NOMO-1 treated with DMSO at 0.1 percent for 48 hours (cell line): ENCODE results near the gene PTPN22.
"Not testable (repeated sequence)": the region's sequence is repeated elsewhere in the genome, so short reads cannot be mapped to it uniquely, and the experiment has no call there.

Experiments used
- DNase-seq: peaks from one replicate; lab custom pipeline; 2025; ENCODE audit not compliant: unreplicated experiment; lab: John Stamatoyannopoulos, UW

The PTPN22 gene

GRCh38 chr1:113854234-113854633 lies 17.3 kb downstream of the PTPN22 start:
- DNase-seq = no peak

- DNase-seq = not testable (repeated sequence)
Observed at GRCh38 chr1:113852694-113853093, 18.8 kb downstream of the PTPN22 start.

- no peak for DNase-seq
Observed at GRCh38 chr1:113850127-113850796, 21.2 kb downstream of the PTPN22 start.

GRCh38 chr1:113849072-113849471 lies 22.4 kb downstream of the PTPN22 start:
- DNase-seq = peak; percentile 77

GRCh38 chr1:113846391-113847035 lies 25.0 kb downstream of the PTPN22 start:
- DNase-seq = no peak

GRCh38 chr1:113836534-113836933 lies 35.0 kb downstream of the PTPN22 start:
- DNase-seq = no peak

GRCh38 chr1:113835686-113836290 lies 35.7 kb downstream of the PTPN22 start:
- peak; percentile 41 for DNase-seq

GRCh38 chr1:113834716-113835115 lies 36.8 kb downstream of the PTPN22 start:
- no peak for DNase-seq

GRCh38 chr1:113830039-113830438 lies 41.5 kb downstream of the PTPN22 start:
- DNase-seq = no peak

GRCh38 chr1:113821916-113822315 lies 49.6 kb downstream of the PTPN22 start:
- no peak for DNase-seq

- no peak for DNase-seq
Observed at GRCh38 chr1:113818578-113818977, 52.9 kb downstream of the PTPN22 start.

GRCh38 chr1:113813218-113813617 lies 58.3 kb downstream of the PTPN22 start:
- DNase-seq = no peak

- DNase-seq = peak; percentile 43
Observed at GRCh38 chr1:113812661-113813135, 58.8 kb downstream of the PTPN22 start.

- DNase-seq = peak; percentile 98
Observed at GRCh38 chr1:113811888-113812660, 59.4 kb downstream of the PTPN22 start, which contains the start of gene RSBN1. Gene RSBN1, minus strand, starts transcription at chr1:113812476. Its CDS starts 64 bp downstream, at chr1:113812412.

- peak; percentile 14 for DNase-seq
Observed at GRCh38 chr1:113811156-113811887, 60.2 kb downstream of the PTPN22 start.

GRCh38 chr1:113809670-113810602 lies 61.6 kb downstream of the PTPN22 start:
- no peak for DNase-seq

GRCh38 chr1:113808450-113809195 lies 62.9 kb downstream of the PTPN22 start:
- DNase-seq = peak; percentile 12

- no peak for DNase-seq
Observed at GRCh38 chr1:113805639-113806038, 65.9 kb downstream of the PTPN22 start.

- DNase-seq = no peak
Observed at GRCh38 chr1:113805256-113805531, 66.3 kb downstream of the PTPN22 start.
